NCI-H1417 treated with DMSO at 0.1 percent for 48 hours (cell line): ENCODE results near the gene MECP2.
A peak's percentile ranks its signal among the peaks of the same experiment; 100 is the strongest.
"Not testable (repeated sequence)": the region's sequence is repeated elsewhere in the genome, so short reads cannot be mapped to it uniquely, and the experiment has no call there.

Experiments
- DNase-seq: peaks from one replicate; lab custom pipeline; 2025; lab: John Stamatoyannopoulos, UW

The MECP2 gene

GRCh38 chrX:153993079-153993478, 104.4 kb downstream of the MECP2 start:
- no peak for DNase-seq

- no peak for DNase-seq
These were observed 105.3 kb downstream of the MECP2 start for GRCh38 chrX:153992180-153992579.

GRCh38 chrX:153991013-153991580, 106.4 kb downstream of the MECP2 start:
- DNase-seq, result no peak

GRCh38 chrX:153989973-153990655, 107.4 kb downstream of the MECP2 start:
- no peak for DNase-seq

- no peak for DNase-seq
These were observed 109.0 kb downstream of the MECP2 start for GRCh38 chrX:153988493-153988892.

- no peak for DNase-seq
These were observed 113.0 kb downstream of the MECP2 start for GRCh38 chrX:153984351-153985178.

- DNase-seq, result no peak
These were observed 114.2 kb downstream of the MECP2 start for GRCh38 chrX:153983321-153983801.

GRCh38 chrX:153981771-153982533, 115.6 kb downstream of the MECP2 start:
- DNase-seq, result no peak

- DNase-seq, result no peak
These were observed 116.3 kb downstream of the MECP2 start for GRCh38 chrX:153981231-153981630.

- DNase-seq, result not testable (repeated sequence)
These were observed 117.1 kb downstream of the MECP2 start for GRCh38 chrX:153980394-153980793.

- no peak for DNase-seq
These were observed 122.7 kb downstream of the MECP2 start for GRCh38 chrX:153974726-153975286.

- no peak for DNase-seq
These were observed 123.4 kb downstream of the MECP2 start for GRCh38 chrX:153974003-153974725.

GRCh38 chrX:153973127-153974002, 124.2 kb downstream of the MECP2 start:
- DNase-seq, result no peak

GRCh38 chrX:153972368-153973126, 125.0 kb downstream of the MECP2 start, which contains the start of gene TMEM187:
TSS of gene TMEM187 (plus strand) at chrX:153972754. CDS start at chrX:153982063, 9,309 bp downstream.
- DNase-seq, result peak; percentile 76
